Body of pancreas (tissue), 4 donors: ENCODE measurements around the gene STK32B.

Experiments used
- POLR2A ChIP-seq, 3 donors: fragments of 450-650 bp; IDR thresholded peaks; one replicate each; pipeline ENCODE4 v1.6.1; 2016; ENCODE audit warnings: antibody characterized with exemption in 3 of 3, mild to moderate bottlenecking in 2 of 3
- TF ChIP-seq, protein P1 (sequence below), 7 experiments: fragments of 450-650 bp in 4 of 7; fragments of 200-600 bp in 3 of 7; sonication (generic) in 3 of 7; IDR thresholded peaks; one replicate each; pipeline ENCODE4 v1.5.1; 2016 to 2019; ENCODE audit warnings: antibody characterized with exemption in 7 of 7

DNA sequence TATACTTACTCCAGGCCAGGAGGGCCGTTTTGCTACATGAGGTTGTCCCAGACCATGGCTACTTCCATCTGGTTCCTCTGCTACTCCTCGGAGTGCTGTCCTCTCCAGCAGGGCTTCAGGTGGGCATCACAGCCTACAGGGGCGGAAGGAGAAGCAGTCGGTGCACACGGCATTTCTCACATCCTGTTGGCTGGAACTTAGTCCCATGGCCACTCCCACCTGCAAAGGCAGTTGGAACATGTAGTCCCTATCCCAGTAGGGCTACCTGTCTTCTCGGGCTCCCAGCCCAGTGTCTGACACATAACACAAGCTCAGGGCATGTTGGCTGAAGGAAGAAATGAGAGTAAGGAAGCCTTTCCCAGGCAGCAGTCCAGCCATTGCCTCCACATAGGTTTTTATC lies 7.7 kb upstream of the STK32B start:
- TF ChIP-seq, protein P1, sequence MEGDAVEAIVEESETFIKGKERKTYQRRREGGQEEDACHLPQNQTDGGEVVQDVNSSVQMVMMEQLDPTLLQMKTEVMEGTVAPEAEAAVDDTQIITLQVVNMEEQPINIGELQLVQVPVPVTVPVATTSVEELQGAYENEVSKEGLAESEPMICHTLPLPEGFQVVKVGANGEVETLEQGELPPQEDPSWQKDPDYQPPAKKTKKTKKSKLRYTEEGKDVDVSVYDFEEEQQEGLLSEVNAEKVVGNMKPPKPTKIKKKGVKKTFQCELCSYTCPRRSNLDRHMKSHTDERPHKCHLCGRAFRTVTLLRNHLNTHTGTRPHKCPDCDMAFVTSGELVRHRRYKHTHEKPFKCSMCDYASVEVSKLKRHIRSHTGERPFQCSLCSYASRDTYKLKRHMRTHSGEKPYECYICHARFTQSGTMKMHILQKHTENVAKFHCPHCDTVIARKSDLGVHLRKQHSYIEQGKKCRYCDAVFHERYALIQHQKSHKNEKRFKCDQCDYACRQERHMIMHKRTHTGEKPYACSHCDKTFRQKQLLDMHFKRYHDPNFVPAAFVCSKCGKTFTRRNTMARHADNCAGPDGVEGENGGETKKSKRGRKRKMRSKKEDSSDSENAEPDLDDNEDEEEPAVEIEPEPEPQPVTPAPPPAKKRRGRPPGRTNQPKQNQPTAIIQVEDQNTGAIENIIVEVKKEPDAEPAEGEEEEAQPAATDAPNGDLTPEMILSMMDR (IDR thresholded peaks at IDR 0.05): no peak
- TF ChIP-seq POLR2A (IDR thresholded peaks at IDR 0.05): no peak
